Measurements from ENCODE around the gene ZNF609.

Gene ZNF609

GRCh38 chr15:64502151-64502550 lies 41.8 kb downstream of the ZNF609 start:
- no peak for DNase-seq (ENCODE audit: low spot score)

GRCh38 chr15:64502551-64502950 lies 42.2 kb downstream of the ZNF609 start:
- no peak for DNase-seq (ENCODE audit: low spot score)

GRCh38 chr15:64503197-64503596 lies 42.8 kb downstream of the ZNF609 start:
- DNase-seq (ENCODE audit: low spot score) = no peak

GRCh38 chr15:64503640-64504039 lies 43.3 kb downstream of the ZNF609 start:
- DNase-seq (ENCODE audit: low spot score) = no peak

GRCh38 chr15:64507293-64507802 lies 47.0 kb downstream of the ZNF609 start:
- DNase-seq (ENCODE audit: low spot score) = peak; percentile 92

GRCh38 chr15:64507845-64508244 lies 47.5 kb downstream of the ZNF609 start:
- DNase-seq (ENCODE audit: low spot score) = no peak

- no peak for DNase-seq (ENCODE audit: low spot score)
These were observed 53.4 kb downstream of the ZNF609 start for GRCh38 chr15:64513823-64514222.

GRCh38 chr15:64515196-64515595 lies 54.8 kb downstream of the ZNF609 start:
- peak; percentile 42 for DNase-seq (ENCODE audit: low spot score)

- DNase-seq (ENCODE audit: low spot score) = no peak
These were observed 55.4 kb downstream of the ZNF609 start for GRCh38 chr15:64515825-64516224.

- DNase-seq (ENCODE audit: low spot score) = no peak
These were observed 59.5 kb downstream of the ZNF609 start for GRCh38 chr15:64519897-64520296.

GRCh38 chr15:64521201-64521600 lies 60.8 kb downstream of the ZNF609 start:
- no peak for DNase-seq (ENCODE audit: low spot score)

GRCh38 chr15:64521726-64522164 lies 61.4 kb downstream of the ZNF609 start:
- DNase-seq (ENCODE audit: low spot score) = no peak

GRCh38 chr15:64522226-64522823 lies 61.9 kb downstream of the ZNF609 start:
- no peak for DNase-seq (ENCODE audit: low spot score)

GRCh38 chr15:64523240-64523639 lies 62.9 kb downstream of the ZNF609 start:
- no peak for DNase-seq (ENCODE audit: low spot score)

GRCh38 chr15:64524778-64525177 lies 64.4 kb downstream of the ZNF609 start:
- DNase-seq (ENCODE audit: low spot score) = no peak

- no peak for DNase-seq (ENCODE audit: low spot score)
These were observed 65.6 kb downstream of the ZNF609 start for GRCh38 chr15:64525828-64526530.

- DNase-seq (ENCODE audit: low spot score) = no peak
These were observed 67.0 kb downstream of the ZNF609 start for GRCh38 chr15:64527263-64527984.

GRCh38 chr15:64528871-64529270 lies 68.5 kb downstream of the ZNF609 start:
- DNase-seq (ENCODE audit: low spot score) = no peak

- no peak for DNase-seq (ENCODE audit: low spot score)
These were observed 70.1 kb downstream of the ZNF609 start for GRCh38 chr15:64530472-64530871.

- DNase-seq (ENCODE audit: low spot score) = no peak
These were observed 70.5 kb downstream of the ZNF609 start for GRCh38 chr15:64530918-64531317.

GRCh38 chr15:64532521-64533315 lies 72.3 kb downstream of the ZNF609 start:
- no peak for DNase-seq (ENCODE audit: low spot score)
